ENCODE results near the gene CNPY1. TPM values are rescaled to one million over a fixed set of nuclear protein-coding genes. Genes with fewer than 3 reads are reported as not detected.

Gene CNPY1
- total RNA-seq, 1 experiment from 2014 or later, result not detected

GRCh38 chr7:155455776-155456737 lies 90.3 kb downstream of the CNPY1 start:
- H2AFZ ChIP-seq (ENCODE audit: low read length), result no peak overlapping the region
- H3K4me2 ChIP-seq (ENCODE audit: low read depth, low read length, poor library complexity, severe bottlenecking), result no peak overlapping the region
- no peak overlapping the region for H3K4me3 ChIP-seq (ENCODE audit: low read length)

GRCh38 chr7:155455132-155455693 lies 91.1 kb downstream of the CNPY1 start:
- no peak for DNase-seq
- no peak overlapping the region for H3K4me3 ChIP-seq (ENCODE audit: low read length)
- H3K9ac ChIP-seq (ENCODE audit: low read length), result no peak overlapping the region
- H3K36me3 ChIP-seq (ENCODE audit: insufficient read depth, low read length), result no peaks in the 10 kb centered on the region
- no peaks in the 10 kb centered on the region for H3K79me2 ChIP-seq (ENCODE audit: low read length)
- H2AFZ ChIP-seq (ENCODE audit: low read length), result no peak overlapping the region
- no peaks in the 10 kb centered on the region for H3K9me2 ChIP-seq (replicated peaks; ENCODE audit: insufficient read depth, low read length)
- no peaks in the 10 kb centered on the region for H3K27me3 ChIP-seq (ENCODE audit: low read length)
- H4K20me1 ChIP-seq (ENCODE audit: insufficient read depth, low read depth, low read length), result no peaks in the 10 kb centered on the region
- H3K9me3 ChIP-seq (ENCODE audit: low read length), result no peaks in the 10 kb centered on the region
- H3K4me2 ChIP-seq (ENCODE audit: low read depth, low read length, poor library complexity, severe bottlenecking), result no peak overlapping the region
- no peak overlapping the region for H3K27ac ChIP-seq (ENCODE audit: low read length)
- no peaks in the 10 kb centered on the region for H3K4me1 ChIP-seq (ENCODE audit: low read length)

More at GRCh38 chr7:155455776-155456737, 90.3 kb downstream of the CNPY1 start:
- no peaks in the 10 kb centered on the region for H3K9me3 ChIP-seq (ENCODE audit: low read length)
- H3K79me2 ChIP-seq (ENCODE audit: low read length), result no peaks in the 10 kb centered on the region
- DNase-seq, result no peak
- no peaks in the 10 kb centered on the region for H3K27me3 ChIP-seq (ENCODE audit: low read length)
- H3K9me2 ChIP-seq (replicated peaks; ENCODE audit: insufficient read depth, low read length), result no peaks in the 10 kb centered on the region
- H3K27ac ChIP-seq (ENCODE audit: low read length), result no peak overlapping the region
- no peaks in the 10 kb centered on the region for H4K20me1 ChIP-seq (ENCODE audit: insufficient read depth, low read depth, low read length)
- H3K9ac ChIP-seq (ENCODE audit: low read length), result no peak overlapping the region
- H3K36me3 ChIP-seq (ENCODE audit: insufficient read depth, low read length), result no peaks in the 10 kb centered on the region
- H3K4me1 ChIP-seq (ENCODE audit: low read length), result no peaks in the 10 kb centered on the region

- Histone ChIP-seq H3K79me2 (ENCODE audit: low read length) (no peaks in the 10 kb centered on the region), H3K4me2 (ENCODE audit: low read depth, low read length, poor library complexity, severe bottlenecking) (no peak overlapping the region), H3K4me3 (ENCODE audit: low read length) (no peak overlapping the region), H4K20me1 (ENCODE audit: insufficient read depth, low read depth, low read length) (no peaks in the 10 kb centered on the region), H3K9ac (ENCODE audit: low read length) (no peak overlapping the region), H3K27me3 (ENCODE audit: low read length) (no peaks in the 10 kb centered on the region), H3K36me3 (ENCODE audit: insufficient read depth, low read length) (no peaks in the 10 kb centered on the region), H2AFZ (ENCODE audit: low read length) (no peak overlapping the region), H3K4me1 (ENCODE audit: low read length) (no peaks in the 10 kb centered on the region), H3K27ac (ENCODE audit: low read length) (no peak overlapping the region), H3K9me3 (ENCODE audit: low read length) (no peaks in the 10 kb centered on the region), H3K9me2 (replicated peaks; ENCODE audit: insufficient read depth, low read length) (no peaks in the 10 kb centered on the region)
- no peak for DNase-seq
These were observed 91.9 kb downstream of the CNPY1 start for GRCh38 chr7:155454183-155455112.

GRCh38 chr7:155453296-155454182 lies 92.8 kb downstream of the CNPY1 start:
- H2AFZ ChIP-seq (ENCODE audit: low read length), result no peak overlapping the region
- H3K9me3 ChIP-seq (ENCODE audit: low read length), result no peaks in the 10 kb centered on the region
- no peaks in the 10 kb centered on the region for H3K27me3 ChIP-seq (ENCODE audit: low read length)
- no peak overlapping the region for H3K4me3 ChIP-seq (ENCODE audit: low read length)
- H3K9me2 ChIP-seq (replicated peaks; ENCODE audit: insufficient read depth, low read length), result no peaks in the 10 kb centered on the region
- H3K79me2 ChIP-seq (ENCODE audit: low read length), result no peaks in the 10 kb centered on the region
- no peak overlapping the region for H3K4me2 ChIP-seq (ENCODE audit: low read depth, low read length, poor library complexity, severe bottlenecking)
- DNase-seq, result no peak
- H3K27ac ChIP-seq (ENCODE audit: low read length), result no peak overlapping the region
- H4K20me1 ChIP-seq (ENCODE audit: insufficient read depth, low read depth, low read length), result no peaks in the 10 kb centered on the region
- H3K36me3 ChIP-seq (ENCODE audit: insufficient read depth, low read length), result no peaks in the 10 kb centered on the region
- H3K4me1 ChIP-seq (ENCODE audit: low read length), result no peaks in the 10 kb centered on the region
- H3K9ac ChIP-seq (ENCODE audit: low read length), result no peak overlapping the region

GRCh38 chr7:155452505-155453295 lies 93.7 kb downstream of the CNPY1 start:
- no peaks in the 10 kb centered on the region for H3K36me3 ChIP-seq (ENCODE audit: insufficient read depth, low read length)
- H4K20me1 ChIP-seq (ENCODE audit: insufficient read depth, low read depth, low read length), result no peaks in the 10 kb centered on the region
- H3K9ac ChIP-seq (ENCODE audit: low read length), result no peak overlapping the region
- H3K4me3 ChIP-seq (ENCODE audit: low read length), result no peak overlapping the region
- H3K9me2 ChIP-seq (replicated peaks; ENCODE audit: insufficient read depth, low read length), result no peaks in the 10 kb centered on the region
- H3K27ac ChIP-seq (ENCODE audit: low read length), result no peak overlapping the region
- no peaks in the 10 kb centered on the region for H3K27me3 ChIP-seq (ENCODE audit: low read length)
- DNase-seq, result no peak
- H2AFZ ChIP-seq (ENCODE audit: low read length), result no peak overlapping the region
- no peaks in the 10 kb centered on the region for H3K9me3 ChIP-seq (ENCODE audit: low read length)
- no peaks in the 10 kb centered on the region for H3K79me2 ChIP-seq (ENCODE audit: low read length)
- no peak overlapping the region for H3K4me2 ChIP-seq (ENCODE audit: low read depth, low read length, poor library complexity, severe bottlenecking)
- no peaks in the 10 kb centered on the region for H3K4me1 ChIP-seq (ENCODE audit: low read length)

- no peaks in the 10 kb centered on the region for H4K20me1 ChIP-seq (ENCODE audit: insufficient read depth, low read depth, low read length)
- H3K9ac ChIP-seq (ENCODE audit: low read length), result no peak overlapping the region
- no peaks in the 10 kb centered on the region for H3K9me3 ChIP-seq (ENCODE audit: low read length)
- no peak overlapping the region for H3K27ac ChIP-seq (ENCODE audit: low read length)
- DNase-seq, result no peak
- H3K4me1 ChIP-seq (ENCODE audit: low read length), result no peaks in the 10 kb centered on the region
- H3K27me3 ChIP-seq (ENCODE audit: low read length), result no peaks in the 10 kb centered on the region
- no peaks in the 10 kb centered on the region for H3K79me2 ChIP-seq (ENCODE audit: low read length)
- no peaks in the 10 kb centered on the region for H3K9me2 ChIP-seq (replicated peaks; ENCODE audit: insufficient read depth, low read length)
- no peak overlapping the region for H2AFZ ChIP-seq (ENCODE audit: low read length)
- no peak overlapping the region for H3K4me2 ChIP-seq (ENCODE audit: low read depth, low read length, poor library complexity, severe bottlenecking)
- no peaks in the 10 kb centered on the region for H3K36me3 ChIP-seq (ENCODE audit: insufficient read depth, low read length)
- H3K4me3 ChIP-seq (ENCODE audit: low read length), result no peak overlapping the region
These were observed 94.5 kb downstream of the CNPY1 start for GRCh38 chr7:155451840-155452239.
